Measurements from ENCODE around the gene RNF113B. TPM values are rescaled to one million over a fixed set of nuclear protein-coding genes. Genes with fewer than 3 reads are reported as not detected.

Gene RNF113B
- total and polyA plus RNA-seq, 2 of the 13 experiments (the other 11 are each of a cell fraction or from before 2014, with no cell fraction given): not detected

DNA sequence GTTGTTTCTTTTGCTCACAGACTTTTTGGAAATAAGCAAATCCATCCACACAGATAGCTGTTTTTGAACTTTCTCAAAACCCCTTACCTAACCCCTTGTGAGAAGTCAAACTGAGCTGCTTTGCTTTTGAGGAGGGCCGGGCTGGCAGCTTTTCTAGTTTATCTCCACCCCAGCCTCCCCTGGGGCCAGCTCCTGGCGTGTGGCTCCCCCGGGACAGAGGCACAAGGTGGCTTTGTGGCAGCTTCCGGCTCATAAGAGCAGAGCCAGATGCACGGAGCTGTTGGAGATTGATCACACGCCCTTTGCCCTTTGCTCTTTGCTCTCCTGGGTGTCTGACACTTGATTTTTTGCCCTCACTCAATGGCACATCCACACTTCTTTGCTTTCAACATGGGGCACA is 24.9 kb upstream of the RNF113B start (continued):
- TF ChIP-seq TFE3 (CRISPR knock-in tag; IDR thresholded peaks at IDR 0.05) (0 out of 2 replicates have a peak, but pooled peaks have one; percentile 37), ZFP36L2 (CRISPR knock-in tag; IDR thresholded peaks at IDR 0.05) (no peak), ZNF580 (CRISPR knock-in tag; IDR thresholded peaks at IDR 0.05; ENCODE audit: borderline replicate concordance, low read depth) (no peak), NR2F2 (IDR thresholded peaks at IDR 0.05; ENCODE audit: borderline replicate concordance, low read depth) (peak; percentile 76), KDM2A (CRISPR knock-in tag; IDR thresholded peaks at IDR 0.05; ENCODE audit: borderline replicate concordance, low read depth) (peak; percentile 25; the same call in 1 of the 2 replicates), TFDP2 (CRISPR knock-in tag; IDR thresholded peaks at IDR 0.05) (no peak), CHD4 (IDR thresholded peaks at IDR 0.05; ENCODE audit: borderline replicate concordance, low read length) (no peak)
- TF ChIP-seq, protein P1, sequence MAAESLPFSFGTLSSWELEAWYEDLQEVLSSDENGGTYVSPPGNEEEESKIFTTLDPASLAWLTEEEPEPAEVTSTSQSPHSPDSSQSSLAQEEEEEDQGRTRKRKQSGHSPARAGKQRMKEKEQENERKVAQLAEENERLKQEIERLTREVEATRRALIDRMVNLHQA (CRISPR knock-in tag; IDR thresholded peaks at IDR 0.05): no peak
- TF ChIP-seq, protein P2, sequence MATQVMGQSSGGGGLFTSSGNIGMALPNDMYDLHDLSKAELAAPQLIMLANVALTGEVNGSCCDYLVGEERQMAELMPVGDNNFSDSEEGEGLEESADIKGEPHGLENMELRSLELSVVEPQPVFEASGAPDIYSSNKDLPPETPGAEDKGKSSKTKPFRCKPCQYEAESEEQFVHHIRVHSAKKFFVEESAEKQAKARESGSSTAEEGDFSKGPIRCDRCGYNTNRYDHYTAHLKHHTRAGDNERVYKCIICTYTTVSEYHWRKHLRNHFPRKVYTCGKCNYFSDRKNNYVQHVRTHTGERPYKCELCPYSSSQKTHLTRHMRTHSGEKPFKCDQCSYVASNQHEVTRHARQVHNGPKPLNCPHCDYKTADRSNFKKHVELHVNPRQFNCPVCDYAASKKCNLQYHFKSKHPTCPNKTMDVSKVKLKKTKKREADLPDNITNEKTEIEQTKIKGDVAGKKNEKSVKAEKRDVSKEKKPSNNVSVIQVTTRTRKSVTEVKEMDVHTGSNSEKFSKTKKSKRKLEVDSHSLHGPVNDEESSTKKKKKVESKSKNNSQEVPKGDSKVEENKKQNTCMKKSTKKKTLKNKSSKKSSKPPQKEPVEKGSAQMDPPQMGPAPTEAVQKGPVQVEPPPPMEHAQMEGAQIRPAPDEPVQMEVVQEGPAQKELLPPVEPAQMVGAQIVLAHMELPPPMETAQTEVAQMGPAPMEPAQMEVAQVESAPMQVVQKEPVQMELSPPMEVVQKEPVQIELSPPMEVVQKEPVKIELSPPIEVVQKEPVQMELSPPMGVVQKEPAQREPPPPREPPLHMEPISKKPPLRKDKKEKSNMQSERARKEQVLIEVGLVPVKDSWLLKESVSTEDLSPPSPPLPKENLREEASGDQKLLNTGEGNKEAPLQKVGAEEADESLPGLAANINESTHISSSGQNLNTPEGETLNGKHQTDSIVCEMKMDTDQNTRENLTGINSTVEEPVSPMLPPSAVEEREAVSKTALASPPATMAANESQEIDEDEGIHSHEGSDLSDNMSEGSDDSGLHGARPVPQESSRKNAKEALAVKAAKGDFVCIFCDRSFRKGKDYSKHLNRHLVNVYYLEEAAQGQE (IDR thresholded peaks at IDR 0.05; ENCODE audit: borderline replicate concordance in 1 of 2, low read depth in 1 of 2, low read length in 2 of 2): no peak
- TF ChIP-seq, protein P3, sequence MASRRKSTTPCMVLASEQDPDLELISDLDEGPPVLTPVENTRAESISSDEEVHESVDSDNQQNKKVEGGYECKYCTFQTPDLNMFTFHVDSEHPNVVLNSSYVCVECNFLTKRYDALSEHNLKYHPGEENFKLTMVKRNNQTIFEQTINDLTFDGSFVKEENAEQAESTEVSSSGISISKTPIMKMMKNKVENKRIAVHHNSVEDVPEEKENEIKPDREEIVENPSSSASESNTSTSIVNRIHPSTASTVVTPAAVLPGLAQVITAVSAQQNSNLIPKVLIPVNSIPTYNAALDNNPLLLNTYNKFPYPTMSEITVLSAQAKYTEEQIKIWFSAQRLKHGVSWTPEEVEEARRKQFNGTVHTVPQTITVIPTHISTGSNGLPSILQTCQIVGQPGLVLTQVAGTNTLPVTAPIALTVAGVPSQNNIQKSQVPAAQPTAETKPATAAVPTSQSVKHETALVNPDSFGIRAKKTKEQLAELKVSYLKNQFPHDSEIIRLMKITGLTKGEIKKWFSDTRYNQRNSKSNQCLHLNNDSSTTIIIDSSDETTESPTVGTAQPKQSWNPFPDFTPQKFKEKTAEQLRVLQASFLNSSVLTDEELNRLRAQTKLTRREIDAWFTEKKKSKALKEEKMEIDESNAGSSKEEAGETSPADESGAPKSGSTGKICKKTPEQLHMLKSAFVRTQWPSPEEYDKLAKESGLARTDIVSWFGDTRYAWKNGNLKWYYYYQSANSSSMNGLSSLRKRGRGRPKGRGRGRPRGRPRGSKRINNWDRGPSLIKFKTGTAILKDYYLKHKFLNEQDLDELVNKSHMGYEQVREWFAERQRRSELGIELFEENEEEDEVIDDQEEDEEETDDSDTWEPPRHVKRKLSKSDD (CRISPR knock-in tag; IDR thresholded peaks at IDR 0.05; ENCODE audit: low read depth): no peak
